HepG2 (cell line): ENCODE measurements around the gene LRRN4CL. TPM values are rescaled to one million over a fixed set of nuclear protein-coding genes. Genes with fewer than 3 reads are reported as not detected.

Experiments used
- ATF7-NPFF ChIP-seq: sonication (generic); formaldehyde crosslinking; IDR thresholded peaks from 2 replicates; pipeline ENCODE4 v1.8.1; 2023; ENCODE audit warnings: mild to moderate bottlenecking, low read depth, missing genetic modification reagents, moderate library complexity
- ATRX ChIP-seq: sonication (generic); formaldehyde crosslinking; IDR thresholded peaks from 2 replicates; pipeline ENCODE4 v1.4.0; 2020; ENCODE audit warnings: missing genetic modification reagents, borderline replicate concordance
- ESRRA ChIP-seq: sonication (generic); formaldehyde crosslinking; IDR thresholded peaks from 2 replicates; pipeline ENCODE4 v1.5.1; 2020; ENCODE audit warnings: mild to moderate bottlenecking, low read depth, missing genetic modification reagents
- FOXM1 ChIP-seq: sonication (generic); formaldehyde crosslinking; IDR thresholded peaks from 2 replicates; pipeline ENCODE4 v1.5.0; 2020; ENCODE audit warnings: missing genetic modification reagents
- HHEX ChIP-seq: IDR thresholded peaks from 2 replicates; pipeline ENCODE4 v1.6.1; 2016; ENCODE audit warnings: control low read depth
- ISX ChIP-seq: sonication (generic); formaldehyde crosslinking; conservative IDR thresholded peaks from 2 replicates; pipeline ENCODE4 v1.5.0; 2020; ENCODE audit warnings: missing genetic modification reagents
- JUNB ChIP-seq: sonication (generic); formaldehyde crosslinking; IDR thresholded peaks from 2 replicates; pipeline ENCODE4 v1.8.0; 2022; ENCODE audit warnings: missing genetic modification reagents, mild to moderate bottlenecking, borderline replicate concordance
- KLF12 ChIP-seq: sonication (generic); formaldehyde crosslinking; IDR thresholded peaks from 2 replicates; pipeline ENCODE4 v1.4.0; 2020; ENCODE audit warnings: missing genetic modification reagents, borderline replicate concordance
- PCBP1 ChIP-seq: fragments of 200-400 bp; formaldehyde crosslinking; IDR thresholded peaks from 2 replicates; pipeline ENCODE4 v1.6.1; 2017; ENCODE audit warnings: mild to moderate bottlenecking, low read depth, low read length, borderline replicate concordance
- RBAK ChIP-seq: sonication (generic); formaldehyde crosslinking; IDR thresholded peaks from 2 replicates; pipeline ENCODE4 v1.5.1; 2020; ENCODE audit warnings: mild to moderate bottlenecking, missing genetic modification reagents
- RFX3 ChIP-seq: IDR thresholded peaks from 2 replicates; pipeline ENCODE4 v1.6.1; 2016; ENCODE audit warnings: missing biosample characterization, missing genetic modification reagents
- SNAI1 ChIP-seq: sonication (generic); formaldehyde crosslinking; IDR thresholded peaks from 2 replicates; pipeline ENCODE4 v1.5.0; 2020; ENCODE audit warnings: mild to moderate bottlenecking, missing genetic modification reagents, borderline replicate concordance
- SSRP1 ChIP-seq: IDR thresholded peaks from 2 replicates; pipeline ENCODE4 v1.6.1; 2016; ENCODE audit warnings: control low read depth
- SUZ12 ChIP-seq: fragments of 150-350 bp; IDR thresholded peaks from 2 replicates; pipeline ENCODE4 v1.6.1; 2014; ENCODE audit warnings: low read depth, low read length
- TBX3 ChIP-seq: fragments of 450-650 bp; IDR thresholded peaks from 2 replicates; pipeline ENCODE4 v1.6.1; 2017; ENCODE audit warnings: antibody characterized with exemption, mild to moderate bottlenecking, inconsistent platforms, borderline replicate concordance
- ZBTB42 ChIP-seq: sonication (generic); formaldehyde crosslinking; IDR thresholded peaks from 2 replicates; pipeline ENCODE4 v1.5.0; 2020; ENCODE audit warnings: mild to moderate bottlenecking, missing genetic modification reagents
- ZKSCAN8 ChIP-seq: IDR thresholded peaks from 2 replicates; pipeline ENCODE4 v1.6.1; 2016; ENCODE audit warnings: borderline replicate concordance, missing genetic modification reagents, missing compliant biosample characterization
- ZMAT5 ChIP-seq: sonication (generic); formaldehyde crosslinking; IDR thresholded peaks from 2 replicates; pipeline ENCODE4 v1.5.0; 2020; ENCODE audit warnings: mild to moderate bottlenecking, low read depth, missing genetic modification reagents, borderline replicate concordance
- ZMYM2 ChIP-seq: sonication (generic); formaldehyde crosslinking; IDR thresholded peaks from 2 replicates; pipeline ENCODE4 v1.8.0; 2022; ENCODE audit warnings: mild to moderate bottlenecking, missing genetic modification reagents
- ZNF136 ChIP-seq: sonication (generic); formaldehyde crosslinking; IDR thresholded peaks from 2 replicates; pipeline ENCODE4 v1.8.1; 2022; ENCODE audit warnings: low read depth, mild to moderate bottlenecking, moderate library complexity, missing genetic modification reagents
- ZNF160 ChIP-seq: sonication (generic); formaldehyde crosslinking; IDR thresholded peaks from 2 replicates; pipeline ENCODE4 v1.8.0; 2022; ENCODE audit warnings: mild to moderate bottlenecking, inconsistent platforms, missing genetic modification reagents
- ZNF232 ChIP-seq: sonication (generic); formaldehyde crosslinking; IDR thresholded peaks from 2 replicates; pipeline ENCODE4 v1.4.0; 2020; ENCODE audit warnings: missing genetic modification reagents, borderline replicate concordance
- ZNF275 ChIP-seq: sonication (generic); formaldehyde crosslinking; IDR thresholded peaks from 2 replicates; pipeline ENCODE4 v1.8.0; 2022; ENCODE audit warnings: missing genetic modification reagents, mild to moderate bottlenecking, inconsistent platforms, borderline replicate concordance
- ZNF468 ChIP-seq: sonication (generic); formaldehyde crosslinking; IDR thresholded peaks from 2 replicates; pipeline ENCODE4 v1.8.0; 2022; ENCODE audit warnings: mild to moderate bottlenecking, moderate library complexity, missing genetic modification reagents
- ZNF546 ChIP-seq: sonication (generic); formaldehyde crosslinking; conservative IDR thresholded peaks from 2 replicates; pipeline ENCODE4 v1.8.1; 2023; ENCODE audit warnings: mild to moderate bottlenecking, missing genetic modification reagents
- ZNF564 ChIP-seq: sonication (generic); formaldehyde crosslinking; IDR thresholded peaks from 2 replicates; pipeline ENCODE4 v1.8.1; 2023; ENCODE audit warnings: mild to moderate bottlenecking, missing genetic modification reagents
- ZNF83 ChIP-seq: sonication (generic); formaldehyde crosslinking; IDR thresholded peaks from 2 replicates; pipeline ENCODE4 v1.4.0; 2020; ENCODE audit warnings: missing genetic modification reagents, mild to moderate bottlenecking, borderline replicate concordance
- ZSCAN31 ChIP-seq: sonication (generic); formaldehyde crosslinking; IDR thresholded peaks from 2 replicates; pipeline ENCODE4 v1.5.0; 2020; ENCODE audit warnings: low read depth, mild to moderate bottlenecking, missing genetic modification reagents
- polyA plus RNA-seq, 8 experiments: library from polyadenylated mRNA; depleted of rRNA in 3 of 8; stranded (reverse) in 7 of 8; unstranded in 1 of 8; fragments of >200 nt; fragmentation: Illumina TruSeq in 4 of 8; extraction: Trizol in 4 of 8; gene quantifications; 2 replicates each; pipeline versions ENCODE4 v1.2.1 to v1.2.3, GENCODE V29; 2011 to 2016; ENCODE audit warnings: low read depth in 4 of 8, missing spikeins in 1 of 8, mixed read lengths in 1 of 8; ENCODE audit not compliant: insufficient read depth in 1 of 8
- total RNA-seq, 5 experiments: library from RNA; depleted of rRNA; stranded (reverse); fragments of >200 nt; fragmentation: Illumina TruSeq; extraction: Trizol; gene quantifications; 2 replicates each; pipeline ENCODE4 v1.2.3, GENCODE V29; 2016; ENCODE audit warnings: low read depth in 1 of 5
- TF ChIP-seq, protein P1 (sequence below): fragments of 450-650 bp; IDR thresholded peaks from 2 replicates; pipeline ENCODE4 v1.6.1; 2017
- TF ChIP-seq, protein P2 (sequence below): sonication (generic); formaldehyde crosslinking; IDR thresholded peaks from 2 replicates; pipeline ENCODE4 v1.5.0; 2020; ENCODE audit warnings: missing genetic modification reagents, mild to moderate bottlenecking, borderline replicate concordance

Gene LRRN4CL
- total and polyA plus RNA-seq, 2 of the 13 experiments (the other 11 are each of a cell fraction or from before 2014, with no cell fraction given), result 0.11 TPM; not detected in 1

DNA sequence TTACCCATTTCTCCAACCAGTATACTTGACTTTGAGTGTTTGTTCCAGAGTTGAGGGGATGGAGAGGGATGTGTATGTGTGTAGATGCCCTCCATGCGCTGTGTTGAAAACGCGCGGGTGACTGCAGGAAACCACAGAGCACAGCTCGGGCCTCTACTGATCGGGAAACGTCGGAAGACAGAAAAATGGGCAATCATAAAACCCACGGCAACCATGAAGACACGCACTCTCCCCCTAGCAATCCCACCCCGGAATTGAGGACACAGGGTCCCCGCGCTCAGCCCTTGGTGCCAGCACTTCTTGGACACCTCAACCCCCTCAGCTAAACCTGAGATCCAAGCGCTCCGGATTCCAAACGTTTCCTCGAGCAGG is 18.1 kb downstream of the LRRN4CL start (continued):
- TF ChIP-seq KLF12 (CRISPR knock-in tag) (no peak), SSRP1 (CRISPR knock-in tag) (no peak), ZBTB42 (CRISPR knock-in tag) (peak; percentile 24; the same call in 1 of the 2 replicates), RBAK (CRISPR knock-in tag) (no peak), ZNF546 (no peak), ZSCAN31 (CRISPR knock-in tag) (no peak), ZMAT5 (no peak), ZKSCAN8 (no peak), ZNF232 (CRISPR knock-in tag) (no peak), ZNF136 (no peak), ZMYM2 (CRISPR knock-in tag) (peak; percentile 56; the same call in 1 of the 2 replicates), HHEX (CRISPR knock-in tag) (no peak), PCBP1 (no peak), ZNF275 (CRISPR knock-in tag) (no peak), ZNF564 (CRISPR knock-in tag) (no peak), JUNB (CRISPR knock-in tag) (no peak), SNAI1 (CRISPR knock-in tag) (0 out of 2 replicates have a peak, but pooled peaks have one; percentile 19), TBX3 (no peak), ATRX (CRISPR knock-in tag) (no peak), FOXM1 (CRISPR knock-in tag) (no peak), ZNF160 (CRISPR knock-in tag) (no peak), RFX3 (CRISPR knock-in tag) (no peak), ZNF83 (CRISPR knock-in tag) (no peak), SUZ12 (no peak), ISX (CRISPR knock-in tag) (0 out of 2 replicates have a peak, but pooled peaks have one; percentile 71), ATF7-NPFF (CRISPR knock-in tag) (peak; percentile 65; the same call in 1 of the 2 replicates), ZNF468 (CRISPR knock-in tag) (no peak), ESRRA (CRISPR knock-in tag) (no peak)
- TF ChIP-seq, protein P1, sequence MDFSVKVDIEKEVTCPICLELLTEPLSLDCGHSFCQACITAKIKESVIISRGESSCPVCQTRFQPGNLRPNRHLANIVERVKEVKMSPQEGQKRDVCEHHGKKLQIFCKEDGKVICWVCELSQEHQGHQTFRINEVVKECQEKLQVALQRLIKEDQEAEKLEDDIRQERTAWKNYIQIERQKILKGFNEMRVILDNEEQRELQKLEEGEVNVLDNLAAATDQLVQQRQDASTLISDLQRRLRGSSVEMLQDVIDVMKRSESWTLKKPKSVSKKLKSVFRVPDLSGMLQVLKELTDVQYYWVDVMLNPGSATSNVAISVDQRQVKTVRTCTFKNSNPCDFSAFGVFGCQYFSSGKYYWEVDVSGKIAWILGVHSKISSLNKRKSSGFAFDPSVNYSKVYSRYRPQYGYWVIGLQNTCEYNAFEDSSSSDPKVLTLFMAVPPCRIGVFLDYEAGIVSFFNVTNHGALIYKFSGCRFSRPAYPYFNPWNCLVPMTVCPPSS, result no peak
- TF ChIP-seq, protein P2, sequence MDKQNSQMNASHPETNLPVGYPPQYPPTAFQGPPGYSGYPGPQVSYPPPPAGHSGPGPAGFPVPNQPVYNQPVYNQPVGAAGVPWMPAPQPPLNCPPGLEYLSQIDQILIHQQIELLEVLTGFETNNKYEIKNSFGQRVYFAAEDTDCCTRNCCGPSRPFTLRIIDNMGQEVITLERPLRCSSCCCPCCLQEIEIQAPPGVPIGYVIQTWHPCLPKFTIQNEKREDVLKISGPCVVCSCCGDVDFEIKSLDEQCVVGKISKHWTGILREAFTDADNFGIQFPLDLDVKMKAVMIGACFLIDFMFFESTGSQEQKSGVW (CRISPR knock-in tag), result no peak
